Activated B cell treated with CpG ODN at 0.5 μM for 24 hours (primary cell): Measurements from ENCODE around the gene ZEB1. TPM values are rescaled to one million over a fixed set of nuclear protein-coding genes. Genes with fewer than 3 reads are reported as not detected.

Source experiments
- ATAC-seq: fragments of 200-7000 bp; cut with Tn5 transposase; one replicate; pipeline ENCODE4 v1.10.0; 2021; ENCODE audit warnings: low read depth, mild to moderate bottlenecking, moderate library complexity
- CTCF ChIA-PET: fragments of 350-600 bp; sonication (Branson Sonifier 250); formaldehyde crosslinking; loops from one replicate; lab custom pipeline; 2021; ENCODE audit warnings: antibody characterized with exemption; lab: Charles Lee
- POLR2A ChIA-PET: fragments of 350-600 bp; sonication (Branson Sonifier 250); formaldehyde crosslinking; loops from one replicate; lab custom pipeline; 2021; ENCODE audit warnings: antibody characterized with exemption; lab: Charles Lee
- DNase-seq: peaks from one replicate; pipeline ENCODE4 v3.0.0; 2022
- H3K27ac Mint-ChIP-seq: one replicate; pipeline ENCODE4 v1.8.0; 2020; ENCODE audit warnings: mixed read lengths
- H3K27me3 Mint-ChIP-seq: one replicate; pipeline ENCODE4 v1.8.0; 2021; ENCODE audit warnings: mixed read lengths
- H3K36me3 Mint-ChIP-seq: one replicate; pipeline ENCODE4 v1.8.0; 2021; ENCODE audit warnings: low read depth, mixed read lengths
- H3K4me1 Mint-ChIP-seq: one replicate; pipeline ENCODE4 v1.8.0; 2021; ENCODE audit warnings: mixed read lengths
- H3K4me3 Mint-ChIP-seq: one replicate; pipeline ENCODE4 v1.8.0; 2020; ENCODE audit warnings: mild to moderate bottlenecking, mixed read lengths
- H3K9me3 Mint-ChIP-seq: one replicate; pipeline ENCODE4 v1.8.0; 2020; ENCODE audit warnings: mixed read lengths
- intact Hi-C: fragments of 100-400 bp; cut with micrococcal nuclease; formaldehyde crosslinking; loops from one replicate; pipeline ENCODE4 v1.15.1; 2024
- total RNA-seq: library from RNA; stranded (reverse); gene quantifications from 2 replicates; pipeline ENCODE4 v1.2.3, GENCODE V29; 2022
- TF ChIP-seq, protein P1 (sequence below): fragments of 200-600 bp; IDR thresholded peaks from one replicate; pipeline ENCODE4 v1.8.0; 2022; ENCODE audit warnings: antibody characterized with exemption, mild to moderate bottlenecking

ZEB1 gene
- total RNA-seq, 1 donor from 2014 or later: 43.0 TPM

DNA sequence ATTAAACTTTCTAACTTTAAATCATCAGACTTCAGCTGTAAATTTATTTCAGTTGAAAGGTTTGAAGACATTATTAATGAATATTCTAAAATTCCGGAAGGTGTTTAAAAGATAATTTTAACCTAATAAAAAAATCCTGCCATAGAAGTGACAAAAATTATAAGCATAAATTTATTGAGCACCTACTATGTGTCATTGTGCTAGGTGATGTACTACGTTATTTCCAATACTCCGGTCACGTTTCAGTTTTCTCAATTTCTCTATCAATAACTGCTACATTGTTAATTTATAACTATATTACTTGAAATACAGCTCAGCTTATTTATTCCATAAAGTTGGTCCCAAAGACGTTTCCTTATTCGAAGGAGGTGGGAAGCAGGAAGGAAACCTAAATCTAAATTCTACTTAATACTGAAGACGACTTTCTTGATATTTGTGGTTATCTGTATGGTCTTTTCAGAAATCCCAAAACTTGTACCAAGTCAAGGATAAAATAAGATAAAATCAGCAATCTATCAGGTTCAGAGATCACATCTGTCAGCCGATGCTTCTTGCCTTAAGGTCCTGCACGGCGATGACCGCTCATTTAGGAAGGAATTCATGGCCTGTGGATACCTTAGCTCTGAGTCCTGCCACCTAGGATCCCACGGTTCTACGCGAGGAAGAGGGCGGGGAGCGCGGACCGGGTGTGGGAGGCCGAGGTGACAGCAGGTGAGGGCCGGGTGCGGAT, 1.2 kb upstream of the ZEB1 start:
- Mint-ChIP-seq H3K4me3 (peak overlapping the region; percentile 96), H3K4me1 (peaks cover 34% of the 10 kb centered on the region), H3K27me3 (no peaks in the 10 kb centered on the region), H3K36me3 (peaks cover 16% of the 10 kb centered on the region), H3K9me3 (no peaks in the 10 kb centered on the region), H3K27ac (peak overlapping the region; percentile 98)
- POLR2A ChIA-PET: interaction anchor here (0.6 to 4.1 kb wide), 12 partner anchors 11 to 1128 kb away, joined by 3 to 32 read pairs (median 5); partner anchors contain the start of gene ZNF438
- CTCF ChIA-PET: interaction anchor here (1.2 to 1.5 kb wide), 2 partner anchors 286 to 452 kb away, joined by 3 to 6 read pairs; partner anchors contain the start of gene ZNF438
- TF ChIP-seq, protein P1, sequence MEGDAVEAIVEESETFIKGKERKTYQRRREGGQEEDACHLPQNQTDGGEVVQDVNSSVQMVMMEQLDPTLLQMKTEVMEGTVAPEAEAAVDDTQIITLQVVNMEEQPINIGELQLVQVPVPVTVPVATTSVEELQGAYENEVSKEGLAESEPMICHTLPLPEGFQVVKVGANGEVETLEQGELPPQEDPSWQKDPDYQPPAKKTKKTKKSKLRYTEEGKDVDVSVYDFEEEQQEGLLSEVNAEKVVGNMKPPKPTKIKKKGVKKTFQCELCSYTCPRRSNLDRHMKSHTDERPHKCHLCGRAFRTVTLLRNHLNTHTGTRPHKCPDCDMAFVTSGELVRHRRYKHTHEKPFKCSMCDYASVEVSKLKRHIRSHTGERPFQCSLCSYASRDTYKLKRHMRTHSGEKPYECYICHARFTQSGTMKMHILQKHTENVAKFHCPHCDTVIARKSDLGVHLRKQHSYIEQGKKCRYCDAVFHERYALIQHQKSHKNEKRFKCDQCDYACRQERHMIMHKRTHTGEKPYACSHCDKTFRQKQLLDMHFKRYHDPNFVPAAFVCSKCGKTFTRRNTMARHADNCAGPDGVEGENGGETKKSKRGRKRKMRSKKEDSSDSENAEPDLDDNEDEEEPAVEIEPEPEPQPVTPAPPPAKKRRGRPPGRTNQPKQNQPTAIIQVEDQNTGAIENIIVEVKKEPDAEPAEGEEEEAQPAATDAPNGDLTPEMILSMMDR: no peak
- DNase-seq: no peak
- intact Hi-C loops: loop anchor here (1.0 to 10.0 kb wide), 9 partner anchors 67 to 1057 kb away; partner anchors contain the start of genes ARHGAP12, EPC1, KIF5B and MTPAP
- no peak for ATAC-seq

DNA sequence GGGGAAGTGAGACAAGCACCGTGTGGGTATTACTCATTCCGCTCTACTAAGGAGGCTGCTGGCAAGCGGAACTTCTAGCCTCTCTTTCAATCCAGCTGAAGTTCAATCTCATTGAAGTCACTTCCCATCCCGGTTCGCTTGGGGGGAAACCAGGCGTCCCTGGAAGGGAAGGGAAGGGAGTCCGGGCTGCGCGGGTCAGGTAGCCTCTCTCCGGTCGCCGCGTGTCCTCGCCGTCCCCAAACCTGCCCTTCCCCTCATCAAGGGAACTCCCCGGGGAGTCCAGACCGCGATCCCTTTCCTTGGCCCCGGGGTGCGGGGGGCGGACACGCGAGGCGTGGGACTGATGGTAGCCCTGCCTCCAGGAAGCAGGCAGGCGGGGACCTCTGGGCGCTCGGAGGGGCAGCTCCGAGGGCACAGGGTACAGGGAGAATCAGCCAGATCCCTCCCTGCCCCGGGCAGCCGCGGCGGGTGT, 598 bp upstream of the ZEB1 start:
- H3K9me3 Mint-ChIP-seq: no peaks in the 10 kb centered on the region
- intact Hi-C loops: loop anchor here (1.0 to 10.0 kb wide), 9 partner anchors 66 to 1056 kb away; partner anchors contain the start of genes ARHGAP12, EPC1, KIF5B and MTPAP
- ChIA-PET POLR2A (interaction anchor here (0.6 to 4.1 kb wide), 12 partner anchors 10 to 1127 kb away, joined by 3 to 32 read pairs (median 5); partner anchors contain the start of gene ZNF438), CTCF (interaction anchor here (1.2 to 1.5 kb wide), 2 partner anchors 286 to 452 kb away, joined by 3 to 6 read pairs; partner anchors contain the start of gene ZNF438)
- peak overlapping the region; percentile 96 for H3K4me3 Mint-ChIP-seq
- no peaks in the 10 kb centered on the region for H3K27me3 Mint-ChIP-seq
- ATAC-seq: peak; percentile 69
- DNase-seq: peak; percentile 78
- TF ChIP-seq, protein P1: no peak
- H3K36me3 Mint-ChIP-seq: peaks cover 16% of the 10 kb centered on the region
- H3K27ac Mint-ChIP-seq: peak overlapping the region; percentile 98
- H3K4me1 Mint-ChIP-seq: peaks cover 34% of the 10 kb centered on the region

DNA sequence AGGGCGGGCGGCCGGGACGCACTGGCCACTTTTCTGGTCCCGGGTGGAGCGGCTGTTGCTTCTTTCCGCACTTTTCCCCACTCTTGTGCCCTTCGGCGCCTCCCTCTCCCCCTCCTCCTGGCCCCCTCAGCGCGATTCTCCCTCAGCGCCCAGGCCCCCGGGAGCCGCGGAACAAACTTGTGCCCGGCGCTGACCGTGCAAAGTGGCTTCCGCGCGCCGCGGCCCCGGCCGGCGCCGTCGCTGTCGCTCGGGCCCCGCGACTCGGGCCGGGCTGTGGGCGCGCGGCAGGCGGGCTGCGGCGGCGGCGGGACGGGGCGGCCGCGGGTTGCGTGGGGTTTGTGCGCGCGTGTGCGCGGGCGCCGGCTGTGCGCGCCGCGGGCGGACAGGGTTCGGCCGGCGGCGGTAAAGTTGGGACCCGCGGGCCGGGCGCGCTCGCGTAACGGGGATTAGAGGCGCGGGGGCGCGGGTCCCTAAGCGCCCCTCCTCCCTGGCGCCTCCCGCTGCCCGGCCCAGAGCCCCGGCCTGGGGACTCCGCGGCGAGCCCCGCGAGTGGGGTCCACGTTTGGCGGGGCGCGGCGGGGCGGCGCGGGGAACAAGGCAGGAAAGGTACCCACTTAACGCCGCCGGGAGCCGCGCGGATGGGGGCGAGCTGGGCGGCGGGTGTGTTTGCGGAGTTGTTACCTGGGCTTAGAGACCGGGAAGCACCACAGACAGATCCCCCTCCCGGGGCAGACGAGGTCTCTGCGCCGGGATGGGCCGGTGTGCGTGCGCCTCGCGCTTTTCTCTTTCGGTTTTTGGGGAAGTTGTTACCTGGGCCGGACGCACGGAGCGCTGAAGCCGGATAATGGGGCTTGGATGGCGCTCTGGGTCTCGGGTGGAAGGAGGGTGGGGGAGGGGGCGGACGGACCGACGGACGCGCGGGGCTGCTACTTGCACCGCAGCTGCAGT, 860 bp downstream of the ZEB1 start:
- ChIA-PET POLR2A (interaction anchor here (4.1 kb wide), 1 partner anchor 287 kb away, joined by 32 read pairs; the partner anchor contains the start of gene ZNF438), CTCF (no interaction called here)
- H3K4me1 Mint-ChIP-seq: peaks cover 34% of the 10 kb centered on the region
- no peaks in the 10 kb centered on the region for H3K27me3 Mint-ChIP-seq
- TF ChIP-seq, protein P1: no peak
- H3K36me3 Mint-ChIP-seq: peaks cover 16% of the 10 kb centered on the region
- ATAC-seq (peak; percentile 1), DNase-seq (peak; percentile 53)
- intact Hi-C loops: loop anchor here (1.0 to 10.0 kb wide), 15 partner anchors 33 to 1125 kb away; partner anchors contain the start of genes CCDC7, KIF5B and MTPAP
- H3K9me3 Mint-ChIP-seq: no peaks in the 10 kb centered on the region
- H3K27ac Mint-ChIP-seq: peak overlapping the region; percentile 98
- H3K4me3 Mint-ChIP-seq: peak overlapping the region; percentile 96

DNA sequence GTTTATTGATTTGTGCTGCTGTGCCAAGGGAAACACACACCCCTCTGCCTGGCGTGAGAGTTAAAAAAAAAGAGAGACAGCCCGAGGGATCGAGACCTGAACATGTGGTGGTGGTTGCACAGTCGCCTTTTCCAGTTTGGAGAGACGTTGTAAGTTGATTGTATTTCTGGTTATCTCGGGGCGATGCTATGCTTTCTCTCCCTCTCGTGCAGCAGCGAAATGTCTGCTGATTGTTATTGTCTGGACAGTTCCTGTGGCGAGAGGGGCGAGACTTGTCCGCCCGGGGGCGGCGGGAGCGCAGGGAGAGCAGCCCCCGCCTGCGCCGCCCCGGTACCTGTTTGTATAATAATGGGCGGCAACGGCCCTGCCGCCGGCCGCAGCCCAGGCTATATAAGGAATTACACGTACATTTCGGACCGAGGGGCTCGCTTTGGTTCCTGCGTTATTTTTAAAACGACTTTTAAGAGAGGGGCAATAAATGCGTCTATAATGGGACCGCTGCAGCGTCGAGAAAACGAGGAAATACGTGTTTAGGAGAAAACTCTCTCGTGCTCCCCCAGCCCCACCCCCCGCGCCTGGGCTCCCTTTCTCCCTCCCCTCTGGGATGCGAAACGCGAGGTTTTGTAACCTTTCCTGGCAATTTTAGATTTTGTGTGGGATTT, 1.7 kb downstream of the ZEB1 start:
- Mint-ChIP-seq H3K4me3 (peak overlapping the region; percentile 92), H3K9me3 (no peaks in the 10 kb centered on the region), H3K27me3 (no peaks in the 10 kb centered on the region), H3K36me3 (peaks cover 16% of the 10 kb centered on the region), H3K27ac (peak overlapping the region; percentile 88), H3K4me1 (peaks cover 34% of the 10 kb centered on the region)
- TF ChIP-seq, protein P1: no peak
- ChIA-PET CTCF (interaction anchor here (0.8 kb wide), 1 partner anchor 33 kb away, joined by 3 read pairs; no protein-coding TSS in a partner anchor), POLR2A (interaction anchor here (0.6 to 4.1 kb wide), 4 partner anchors 80 to 1026 kb away, joined by 3 to 32 read pairs (median 4); partner anchors contain the start of gene ZNF438)
- intact Hi-C loops: loop anchor here (10.0 kb wide), 2 partner anchors 174 to 1124 kb away; partner anchors contain the start of gene CCDC7
- ATAC-seq: no peak
- peak; percentile 32 for DNase-seq
